HCT116 (cell line): ENCODE measurements around the gene CACNA1S. TPM values are rescaled to one million over a fixed set of nuclear protein-coding genes. Genes with fewer than 3 reads are reported as not detected.

Experiments
- ATAC-seq: fragments of 200-7000 bp; cut with Tn5 transposase; 2 replicates; pipeline ENCODE4 v1.9.1; 2020; ENCODE audit warnings: mild to moderate bottlenecking, moderate library complexity
- BruUV-seq: library from RNA; stranded (reverse); fragments of 400-500 nt; replicated peaks from 2 replicates; lab custom pipeline; 2021; lab: Mats Ljungman, UMichigan
- CTCF ChIA-PET: fragments of 300-600 bp; sonication (Branson Sonifier 250); formaldehyde crosslinking; loops from one replicate; lab custom pipeline; 2021; ENCODE audit warnings: antibody characterized with exemption; lab: Charles Lee
- POLR2A ChIA-PET: fragments of 300-600, 350-600 bp; sonication (Branson Sonifier 250); formaldehyde crosslinking; loops from one replicate; lab custom pipeline; 2021; ENCODE audit warnings: antibody characterized with exemption; lab: Charles Lee
- RAD21 ChIA-PET, 2 experiments: fragments of 300-600 bp; sonication (Branson Sonifier 250); formaldehyde crosslinking; loops; one replicate each; lab custom pipeline; 2023; ENCODE audit warnings: low total read pairs in 2 of 2; ENCODE audit not compliant: uncharacterized antibody in 2 of 2, unreplicated experiment in 2 of 2, low non-redundant PET in 1 of 2; lab: Charles Lee
- DNase-seq: peaks from one replicate; pipeline ENCODE4 v3.0.0-alpha.2; 2010; ENCODE audit warnings: low read depth, low spot score
- H2AFZ ChIP-seq: fragments of 200-600 bp; shearing (Covaris generic), sonication (generic); 2 replicates; pipeline ENCODE4 v1.6.1; 2017; ENCODE audit warnings: low read depth, mixed run types, mixed read lengths, antibody characterized with exemption, low read length; ENCODE audit not compliant: poor library complexity, severe bottlenecking
- H3K27ac ChIP-seq: 2 replicates; pipeline ENCODE4 v1.5.1; 2012; ENCODE audit warnings: low read depth, low read length
- H3K27me3 ChIP-seq: fragments of 200-600 bp; sonication (generic); 2 replicates; pipeline ENCODE4 v1.6.1; 2016; ENCODE audit warnings: mixed run types, low read length, mixed read lengths; ENCODE audit not compliant: insufficient read depth
- H3K36me3 ChIP-seq, 2 experiments: fragments of 200-500 bp in 1 of 2; fragments of 200-600 bp in 1 of 2; sonication (Bioruptor generic) in 1 of 2; sonication (generic) in 1 of 2; 2 replicates each; pipeline versions ENCODE4 v1.5.1 to v1.6.1; 2014 to 2016; ENCODE audit warnings: low read length in 2 of 2, inconsistent platforms in 1 of 2, mixed read lengths in 1 of 2, mixed run types in 1 of 2; ENCODE audit not compliant: insufficient read depth in 2 of 2, control insufficient read depth in 1 of 2
- H3K4me1 ChIP-seq, 2 experiments: fragments of 200-600 bp in 1 of 2; sonication (generic) in 1 of 2; 2 replicates each; pipeline versions ENCODE4 v1.5.1 to v1.6.1; 2012 to 2017; ENCODE audit warnings: low read length in 2 of 2, inconsistent platforms in 1 of 2, mild to moderate bottlenecking in 1 of 2, mixed read lengths in 1 of 2, mixed run types in 1 of 2, moderate library complexity in 1 of 2; ENCODE audit not compliant: insufficient read depth in 2 of 2, control insufficient read depth in 1 of 2
- H3K4me2 ChIP-seq: fragments of 200-600 bp; sonication (generic); 2 replicates; pipeline ENCODE4 v1.6.1; 2017; ENCODE audit warnings: mixed run types, low read length, mixed read lengths
- H3K4me3 ChIP-seq, 2 experiments: fragments of 200-600 bp in 1 of 2; sonication (generic) in 1 of 2; replicated peaks in 1 of 2; 2 replicates each; pipeline ENCODE4 v1.5.1; 2011 to 2016; ENCODE audit warnings: low read length in 2 of 2, control low read depth in 1 of 2, low read depth in 1 of 2, mild to moderate bottlenecking in 1 of 2, mixed read lengths in 1 of 2, mixed run types in 1 of 2
- H3K79me2 ChIP-seq: fragments of 200-600 bp; sonication (generic); 2 replicates; pipeline ENCODE4 v1.6.1; 2017; ENCODE audit warnings: mild to moderate bottlenecking, mixed run types, low read length, moderate library complexity, mixed read lengths; ENCODE audit not compliant: insufficient read depth
- H3K9ac ChIP-seq: fragments of 200-600 bp; sonication (generic); 2 replicates; pipeline ENCODE4 v1.6.1; 2016; ENCODE audit warnings: low read length, mixed read lengths
- H3K9me2 ChIP-seq: fragments of 200-600 bp; sonication (generic), shearing (Covaris generic); 2 replicates; pipeline ENCODE4 v1.6.1; 2017; ENCODE audit warnings: mixed run types, mild to moderate bottlenecking, moderate library complexity; ENCODE audit not compliant: insufficient read depth
- H3K9me3 ChIP-seq, 2 experiments: fragments of 200-500 bp in 1 of 2; fragments of 200-600 bp in 1 of 2; sonication (Bioruptor generic) in 1 of 2; sonication (generic) in 1 of 2; 2 replicates each; pipeline ENCODE4 v1.6.1; 2014 to 2017; ENCODE audit warnings: low read length in 2 of 2, mixed read lengths in 2 of 2, inconsistent platforms in 1 of 2, low read depth in 1 of 2, mild to moderate bottlenecking in 1 of 2, mixed run types in 1 of 2, moderate library complexity in 1 of 2; ENCODE audit not compliant: control insufficient read depth in 1 of 2, insufficient read depth in 1 of 2
- H4K20me1 ChIP-seq: fragments of 200-600 bp; sonication (generic), shearing (Covaris generic); 2 replicates; pipeline ENCODE4 v1.6.1; 2017; ENCODE audit warnings: mixed run types, mild to moderate bottlenecking, moderate library complexity; ENCODE audit not compliant: insufficient read depth
- CEBPB ChIP-seq: IDR thresholded peaks from 2 replicates; pipeline ENCODE4 v1.6.1; 2012; ENCODE audit warnings: low read depth
- EZH2 ChIP-seq: fragments of 200-600 bp; sonication (generic); IDR thresholded peaks from 2 replicates; pipeline ENCODE4 v1.6.1; 2017; ENCODE audit warnings: antibody characterized with exemption, mixed run types
- JUND ChIP-seq: IDR thresholded peaks from 2 replicates; pipeline ENCODE4 v1.6.1; 2012
- POLR2A ChIP-seq: IDR thresholded peaks from 2 replicates; pipeline ENCODE4 v1.7.0; 2011; ENCODE audit warnings: borderline replicate concordance; ENCODE audit not compliant: insufficient read depth, insufficient read length; ENCODE audit errors: extremely low read depth
- POLR2AphosphoS5 ChIP-seq: IDR thresholded peaks from 2 replicates; pipeline ENCODE4 v1.6.1; 2011; ENCODE audit warnings: mild to moderate bottlenecking, low read depth, low read length, moderate library complexity
- SP1 ChIP-seq: IDR thresholded peaks from 2 replicates; pipeline ENCODE4 v1.6.1; 2012; ENCODE audit warnings: low read depth
- YY1 ChIP-seq: IDR thresholded peaks from 2 replicates; pipeline ENCODE4 v1.6.1; 2011; ENCODE audit warnings: low read length, low read depth, moderate library complexity, mild to moderate bottlenecking; ENCODE audit not compliant: insufficient replicate concordance; ENCODE audit errors: extremely low read depth
- ZFX ChIP-seq: fragments of 450-650 bp; IDR thresholded peaks from 2 replicates; pipeline ENCODE4 v1.6.1; 2017
- ZNF274 ChIP-seq: fragments of 200-500 bp; sonication (Bioruptor generic); IDR thresholded peaks from 2 replicates; pipeline ENCODE4 v1.6.1; 2014; ENCODE audit warnings: mild to moderate bottlenecking, low read depth, low read length, inconsistent platforms
- intact Hi-C: fragments of 100-400 bp; cut with micrococcal nuclease; formaldehyde crosslinking; loops from 2 replicates; pipeline ENCODE4 v1.10.0; 2022
- total RNA-seq: library from RNA; stranded (reverse); gene quantifications from one replicate; pipeline ENCODE4 v1.2.1, GENCODE V29; 2021; ENCODE audit not compliant: unreplicated experiment
- TF ChIP-seq, protein P1 (sequence below): IDR thresholded peaks from 2 replicates; pipeline ENCODE4 v1.6.1; 2012; ENCODE audit warnings: low read depth
- TF ChIP-seq, protein P2 (sequence below), 3 experiments: fragments of 200-600 bp in 1 of 3; sonication (generic) in 1 of 3; IDR thresholded peaks in 2 of 3; conservative IDR thresholded peaks in 1 of 3; 2 replicates each; pipeline ENCODE4 v1.5.1; 2012 to 2017; ENCODE audit warnings: low read depth in 2 of 3, low read length in 2 of 3, antibody characterized with exemption in 1 of 3, borderline replicate concordance in 1 of 3, control low read depth in 1 of 3, mild to moderate bottlenecking in 1 of 3, mixed read lengths in 1 of 3, mixed run types in 1 of 3, moderate library complexity in 1 of 3; ENCODE audit not compliant: insufficient read depth in 1 of 3

Gene CACNA1S
- total RNA-seq, 1 experiment from 2014 or later: not detected

GRCh38 chr1:201039418-201039817 lies 72.8 kb downstream of the CACNA1S start:
- POLR2A ChIA-PET: interaction anchor here (0.6 kb wide), 1 partner anchor 1885 kb away, joined by 3 read pairs; no protein-coding TSS in a partner anchor
- TF ChIP-seq, protein P1, sequence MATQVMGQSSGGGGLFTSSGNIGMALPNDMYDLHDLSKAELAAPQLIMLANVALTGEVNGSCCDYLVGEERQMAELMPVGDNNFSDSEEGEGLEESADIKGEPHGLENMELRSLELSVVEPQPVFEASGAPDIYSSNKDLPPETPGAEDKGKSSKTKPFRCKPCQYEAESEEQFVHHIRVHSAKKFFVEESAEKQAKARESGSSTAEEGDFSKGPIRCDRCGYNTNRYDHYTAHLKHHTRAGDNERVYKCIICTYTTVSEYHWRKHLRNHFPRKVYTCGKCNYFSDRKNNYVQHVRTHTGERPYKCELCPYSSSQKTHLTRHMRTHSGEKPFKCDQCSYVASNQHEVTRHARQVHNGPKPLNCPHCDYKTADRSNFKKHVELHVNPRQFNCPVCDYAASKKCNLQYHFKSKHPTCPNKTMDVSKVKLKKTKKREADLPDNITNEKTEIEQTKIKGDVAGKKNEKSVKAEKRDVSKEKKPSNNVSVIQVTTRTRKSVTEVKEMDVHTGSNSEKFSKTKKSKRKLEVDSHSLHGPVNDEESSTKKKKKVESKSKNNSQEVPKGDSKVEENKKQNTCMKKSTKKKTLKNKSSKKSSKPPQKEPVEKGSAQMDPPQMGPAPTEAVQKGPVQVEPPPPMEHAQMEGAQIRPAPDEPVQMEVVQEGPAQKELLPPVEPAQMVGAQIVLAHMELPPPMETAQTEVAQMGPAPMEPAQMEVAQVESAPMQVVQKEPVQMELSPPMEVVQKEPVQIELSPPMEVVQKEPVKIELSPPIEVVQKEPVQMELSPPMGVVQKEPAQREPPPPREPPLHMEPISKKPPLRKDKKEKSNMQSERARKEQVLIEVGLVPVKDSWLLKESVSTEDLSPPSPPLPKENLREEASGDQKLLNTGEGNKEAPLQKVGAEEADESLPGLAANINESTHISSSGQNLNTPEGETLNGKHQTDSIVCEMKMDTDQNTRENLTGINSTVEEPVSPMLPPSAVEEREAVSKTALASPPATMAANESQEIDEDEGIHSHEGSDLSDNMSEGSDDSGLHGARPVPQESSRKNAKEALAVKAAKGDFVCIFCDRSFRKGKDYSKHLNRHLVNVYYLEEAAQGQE: no peak
- no peak for TF ChIP-seq EZH2
- TF ChIP-seq, protein P2, sequence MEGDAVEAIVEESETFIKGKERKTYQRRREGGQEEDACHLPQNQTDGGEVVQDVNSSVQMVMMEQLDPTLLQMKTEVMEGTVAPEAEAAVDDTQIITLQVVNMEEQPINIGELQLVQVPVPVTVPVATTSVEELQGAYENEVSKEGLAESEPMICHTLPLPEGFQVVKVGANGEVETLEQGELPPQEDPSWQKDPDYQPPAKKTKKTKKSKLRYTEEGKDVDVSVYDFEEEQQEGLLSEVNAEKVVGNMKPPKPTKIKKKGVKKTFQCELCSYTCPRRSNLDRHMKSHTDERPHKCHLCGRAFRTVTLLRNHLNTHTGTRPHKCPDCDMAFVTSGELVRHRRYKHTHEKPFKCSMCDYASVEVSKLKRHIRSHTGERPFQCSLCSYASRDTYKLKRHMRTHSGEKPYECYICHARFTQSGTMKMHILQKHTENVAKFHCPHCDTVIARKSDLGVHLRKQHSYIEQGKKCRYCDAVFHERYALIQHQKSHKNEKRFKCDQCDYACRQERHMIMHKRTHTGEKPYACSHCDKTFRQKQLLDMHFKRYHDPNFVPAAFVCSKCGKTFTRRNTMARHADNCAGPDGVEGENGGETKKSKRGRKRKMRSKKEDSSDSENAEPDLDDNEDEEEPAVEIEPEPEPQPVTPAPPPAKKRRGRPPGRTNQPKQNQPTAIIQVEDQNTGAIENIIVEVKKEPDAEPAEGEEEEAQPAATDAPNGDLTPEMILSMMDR (IDR thresholded peaks at IDR 0.05 in 2 of 3, conservative IDR thresholded peaks at IDR 0.05 in 1 of 3; ENCODE audit: borderline replicate concordance in 1 of 3, insufficient read depth in 1 of 3, low read depth in 2 of 3, low read length in 2 of 3): no peak
- no peak for TF ChIP-seq YY1
- TF ChIP-seq ZNF274: no peak
- no peak for TF ChIP-seq JUND
- TF ChIP-seq ZFX: no peak
- TF ChIP-seq CEBPB: no peak
- no peak for TF ChIP-seq POLR2A
- no peak for TF ChIP-seq SP1
- TF ChIP-seq POLR2AphosphoS5: no peak
- peaks cover 7% of the 10 kb centered on the region; the same call in 1 of the 2 replicates for H3K27me3 ChIP-seq
- H4K20me1 ChIP-seq: no peaks in the 10 kb centered on the region
- H3K9me3 ChIP-seq: no peaks in the 10 kb centered on the region
- H3K9ac ChIP-seq: no peak overlapping the region
- intact Hi-C loops: no loop called here
- no peak for ATAC-seq
- H3K4me3 ChIP-seq: no peak overlapping the region
- peaks cover 0 to 3% of the 10 kb centered on the region in 2 experiments; a peak in 1 of 4 replicates for H3K4me1 ChIP-seq
- H3K9me2 ChIP-seq: no peaks in the 10 kb centered on the region
- H3K27ac ChIP-seq: no peak overlapping the region
- no peak for DNase-seq
- RAD21 ChIA-PET: no interaction called here
- no TSS peak for BruUV-seq
- H3K79me2 ChIP-seq: no peaks in the 10 kb centered on the region
- H3K36me3 ChIP-seq: no peaks in the 10 kb centered on the region
- H2AFZ ChIP-seq: no peak overlapping the region
- CTCF ChIA-PET: interaction anchor here (1.0 to 4.1 kb wide), 3 partner anchors 14 to 67 kb away, joined by 6 to 44 read pairs (median 7); no protein-coding TSS in a partner anchor
- no peak overlapping the region for H3K4me2 ChIP-seq
